HT1080 (cell line): ENCODE measurements around the gene TIGD4. TPM values are rescaled to one million over a fixed set of nuclear protein-coding genes. Genes with fewer than 3 reads are reported as not detected.

Source experiments
- DNase-seq: peaks from one replicate; pipeline ENCODE4 v3.0.0-alpha.2; 2015; ENCODE audit warnings: low read depth
- total RNA-seq: library from RNA; depleted of rRNA; stranded (reverse); fragments of >200 nt; shearing (Covaris generic); gene quantifications from 2 replicates; pipeline ENCODE4 v1.2.3, GENCODE V29; 2014; rRNA removed

Gene TIGD4
- total RNA-seq, 1 experiment from 2014 or later = 0.35 TPM

DNA sequence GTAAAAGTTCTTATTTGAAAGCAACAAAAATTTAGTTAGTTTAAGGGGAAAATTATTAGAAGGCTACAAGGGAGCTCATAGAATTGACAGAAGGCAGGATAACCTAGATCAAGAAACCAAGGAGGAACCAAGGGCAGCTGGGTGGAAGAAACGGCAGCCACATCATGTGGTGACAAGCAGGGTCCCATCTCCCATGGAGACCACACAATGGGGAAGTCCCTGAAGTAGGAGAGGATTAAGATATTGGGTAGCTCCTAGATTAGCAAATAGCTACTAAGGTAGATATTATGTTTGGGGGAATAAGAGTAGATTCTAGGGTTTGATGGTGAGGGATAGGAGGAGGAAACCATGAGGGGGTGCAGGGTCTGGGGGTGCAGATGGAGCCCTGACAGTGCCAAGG is 51.7 kb downstream of the TIGD4 start:
- DNase-seq = no peak

- DNase-seq = no peak
Observed at GRCh38 chr4:152724494-152724893, 55.0 kb downstream of the TIGD4 start.

GRCh38 chr4:152723236-152723635 is 56.3 kb downstream of the TIGD4 start:
- no peak for DNase-seq

GRCh38 chr4:152719801-152720556 is 59.6 kb downstream of the TIGD4 start:
- no peak for DNase-seq

Other genes starting within 250 kb of the TIGD4 start
- gene FBXW7, start 243.6 kb downstream of the TIGD4 start, total RNA-seq = 15.0 and 17.4 TPM in 2 replicates
- 10.0 and 16.3 TPM in 2 replicates for gene TMEM154, start 99.7 kb downstream of the TIGD4 start, total RNA-seq
- gene ARFIP1, start 224 bp upstream of the TIGD4 start, total RNA-seq = 39.7 and 44.0 TPM in 2 replicates
- gene FHDC1, start 156.6 kb upstream of the TIGD4 start, total RNA-seq = 0.03 and 0.23 TPM in 2 replicates